ENCODE measurements around the gene CCDC117. TPM values are rescaled to one million over a fixed set of nuclear protein-coding genes. Genes with fewer than 3 reads are reported as not detected.
A peak's percentile ranks its signal among the peaks of the same experiment; 100 is the strongest.
"Not testable (repeated sequence)": the region's sequence is repeated elsewhere in the genome, so short reads cannot be mapped to it uniquely, and the experiment has no call there.

Gene CCDC117
- polyA plus RNA-seq, 2 donors = 4.8 to 7.5 TPM

GRCh38 chr22:28741785-28742561 is 30.5 kb upstream of the CCDC117 start, which contains the start of the genes CHEK2 and HSCB:
Gene CHEK2, minus strand, starts transcription at chr22:28741820. Its CDS starts 7,099 bp downstream, at chr22:28734721.
Gene HSCB, plus strand, starts transcription at chr22:28742039. Its CDS starts 57 bp downstream, at chr22:28742096.
- 0% methylated on average over 54 of the region's 54 CpGs for WGBS, 2 donors
- H3K9me3 ChIP-seq (ENCODE audit: control insufficient read depth in 2 of 2, insufficient read depth in 1 of 2, low read depth in 1 of 2, low read length in 1 of 2) = no peaks in the 10 kb centered on the region
- no peaks in the 10 kb centered on the region for H3K27me3 ChIP-seq (ENCODE audit: control insufficient read depth in 1 of 2, insufficient read depth in 2 of 2, low read length in 2 of 2)
- H3K4me3 ChIP-seq (ENCODE audit: low read depth in 1 of 2, low read length in 2 of 2) = peak within 1 kb of the TSS; percentile 73 to 76
- no peaks in the 10 kb centered on the region for H3K4me1 ChIP-seq (ENCODE audit: control insufficient read depth in 2 of 2, insufficient read depth in 2 of 2, low read length in 1 of 2)
- H3K27ac ChIP-seq (ENCODE audit: low read depth in 2 of 2, low read length in 1 of 2) = peak within 1 kb of the TSS; percentile 92 to 95
- H3K36me3 ChIP-seq (ENCODE audit: control insufficient read depth in 2 of 2, insufficient read depth in 2 of 2, low read length in 1 of 2) = peaks cover 3 to 5% of the 10 kb centered on the region in 2 donors

GRCh38 chr22:28742562-28742962 is 29.9 kb upstream of the CCDC117 start:
- Histone ChIP-seq H3K36me3 (ENCODE audit: control insufficient read depth in 2 of 2, insufficient read depth in 2 of 2, low read length in 1 of 2) (peaks cover 3 to 9% of the 10 kb centered on the region in 2 donors), H3K27ac (ENCODE audit: low read depth in 2 of 2, low read length in 1 of 2) (peak overlapping the region; percentile 92 to 95), H3K9me3 (ENCODE audit: control insufficient read depth in 2 of 2, insufficient read depth in 1 of 2, low read depth in 1 of 2, low read length in 1 of 2) (no peaks in the 10 kb centered on the region), H3K4me3 (ENCODE audit: low read depth in 1 of 2, low read length in 2 of 2) (peak overlapping the region; percentile 73 to 76), H3K27me3 (ENCODE audit: control insufficient read depth in 1 of 2, insufficient read depth in 2 of 2, low read length in 2 of 2) (no peaks in the 10 kb centered on the region), H3K4me1 (ENCODE audit: control insufficient read depth in 2 of 2, insufficient read depth in 2 of 2, low read length in 1 of 2) (no peaks in the 10 kb centered on the region)
- WGBS, 2 donors = 2% methylated on average over 10 of the region's 10 CpGs

- Histone ChIP-seq H3K27me3 (ENCODE audit: control insufficient read depth in 1 of 2, insufficient read depth in 2 of 2, low read length in 2 of 2) (no peaks in the 10 kb centered on the region), H3K27ac (ENCODE audit: low read depth in 2 of 2, low read length in 1 of 2) (no peak overlapping the region), H3K36me3 (ENCODE audit: control insufficient read depth in 2 of 2, insufficient read depth in 2 of 2, low read length in 1 of 2) (peaks cover 3 to 11% of the 10 kb centered on the region in 2 donors), H3K4me1 (ENCODE audit: control insufficient read depth in 2 of 2, insufficient read depth in 2 of 2, low read length in 1 of 2) (no peaks in the 10 kb centered on the region), H3K9me3 (ENCODE audit: control insufficient read depth in 2 of 2, insufficient read depth in 1 of 2, low read depth in 1 of 2, low read length in 1 of 2) (no peaks in the 10 kb centered on the region), H3K4me3 (ENCODE audit: low read depth in 1 of 2, low read length in 2 of 2) (no peak overlapping the region)
- 88 to 96% methylated on average over 3 of the region's 3 CpGs for WGBS, 2 donors
Observed at GRCh38 chr22:28743852-28744251, 28.6 kb upstream of the CCDC117 start.

GRCh38 chr22:28750471-28750881 is 22.0 kb upstream of the CCDC117 start:
- Histone ChIP-seq H3K4me3 (ENCODE audit: low read depth in 1 of 2, low read length in 2 of 2) (no peak overlapping the region), H3K36me3 (ENCODE audit: control insufficient read depth in 2 of 2, insufficient read depth in 2 of 2, low read length in 1 of 2) (peaks cover 3 to 9% of the 10 kb centered on the region in 2 donors), H3K27me3 (ENCODE audit: control insufficient read depth in 1 of 2, insufficient read depth in 2 of 2, low read length in 2 of 2) (no peaks in the 10 kb centered on the region), H3K9me3 (ENCODE audit: control insufficient read depth in 2 of 2, insufficient read depth in 1 of 2, low read depth in 1 of 2, low read length in 1 of 2) (no peaks in the 10 kb centered on the region), H3K27ac (ENCODE audit: low read depth in 2 of 2, low read length in 1 of 2) (no peak overlapping the region), H3K4me1 (ENCODE audit: control insufficient read depth in 2 of 2, insufficient read depth in 2 of 2, low read length in 1 of 2) (no peaks in the 10 kb centered on the region)
- WGBS, 2 donors = 74 to 82% methylated on average over 6 of the region's 6 CpGs

GRCh38 chr22:28754512-28754911 is 18.0 kb upstream of the CCDC117 start:
- not testable (repeated sequence) for H3K9me3 ChIP-seq (ENCODE audit: control insufficient read depth in 2 of 2, insufficient read depth in 1 of 2, low read depth in 1 of 2, low read length in 1 of 2); H3K4me3 ChIP-seq (ENCODE audit: low read depth in 1 of 2, low read length in 2 of 2); H3K27ac ChIP-seq (ENCODE audit: low read depth in 2 of 2, low read length in 1 of 2); H3K4me1 ChIP-seq (ENCODE audit: control insufficient read depth in 2 of 2, insufficient read depth in 2 of 2, low read length in 1 of 2); H3K27me3 ChIP-seq (ENCODE audit: control insufficient read depth in 1 of 2, insufficient read depth in 2 of 2, low read length in 2 of 2); H3K36me3 ChIP-seq (ENCODE audit: control insufficient read depth in 2 of 2, insufficient read depth in 2 of 2, low read length in 1 of 2)
- 98 to 99% methylated on average over 3 of the region's 3 CpGs for WGBS, 2 donors

GRCh38 chr22:28759861-28760560 is 12.5 kb upstream of the CCDC117 start:
- Histone ChIP-seq H3K36me3 (ENCODE audit: control insufficient read depth in 2 of 2, insufficient read depth in 2 of 2, low read length in 1 of 2) (no peaks in the 10 kb centered on the region), H3K9me3 (ENCODE audit: control insufficient read depth in 2 of 2, insufficient read depth in 1 of 2, low read depth in 1 of 2, low read length in 1 of 2) (no peaks in the 10 kb centered on the region), H3K27ac (ENCODE audit: low read depth in 2 of 2, low read length in 1 of 2) (no peak overlapping the region), H3K4me3 (ENCODE audit: low read depth in 1 of 2, low read length in 2 of 2) (no peak overlapping the region), H3K4me1 (ENCODE audit: control insufficient read depth in 2 of 2, insufficient read depth in 2 of 2, low read length in 1 of 2) (no peaks in the 10 kb centered on the region), H3K27me3 (ENCODE audit: control insufficient read depth in 1 of 2, insufficient read depth in 2 of 2, low read length in 2 of 2) (no peaks in the 10 kb centered on the region)
- WGBS, 2 donors = 52 to 66% methylated on average over 3 of the region's 3 CpGs

- Histone ChIP-seq H3K9me3 (ENCODE audit: control insufficient read depth in 2 of 2, insufficient read depth in 1 of 2, low read depth in 1 of 2, low read length in 1 of 2) (no peaks in the 10 kb centered on the region), H3K4me3 (ENCODE audit: low read depth in 1 of 2, low read length in 2 of 2) (no peak overlapping the region), H3K27ac (ENCODE audit: low read depth in 2 of 2, low read length in 1 of 2) (no peak overlapping the region), H3K4me1 (ENCODE audit: control insufficient read depth in 2 of 2, insufficient read depth in 2 of 2, low read length in 1 of 2) (no peaks in the 10 kb centered on the region), H3K36me3 (ENCODE audit: control insufficient read depth in 2 of 2, insufficient read depth in 2 of 2, low read length in 1 of 2) (no peaks in the 10 kb centered on the region), H3K27me3 (ENCODE audit: control insufficient read depth in 1 of 2, insufficient read depth in 2 of 2, low read length in 2 of 2) (no peaks in the 10 kb centered on the region)
- WGBS, 2 donors = 94 to 98% methylated on average over 10 of the region's 10 CpGs
Observed at GRCh38 chr22:28761449-28761755, 11.1 kb upstream of the CCDC117 start.

- not testable (repeated sequence) for H3K27ac ChIP-seq (ENCODE audit: low read depth in 2 of 2, low read length in 1 of 2); H3K9me3 ChIP-seq (ENCODE audit: control insufficient read depth in 2 of 2, insufficient read depth in 1 of 2, low read depth in 1 of 2, low read length in 1 of 2); H3K27me3 ChIP-seq (ENCODE audit: control insufficient read depth in 1 of 2, insufficient read depth in 2 of 2, low read length in 2 of 2); H3K4me3 ChIP-seq (ENCODE audit: low read depth in 1 of 2, low read length in 2 of 2); H3K4me1 ChIP-seq (ENCODE audit: control insufficient read depth in 2 of 2, insufficient read depth in 2 of 2, low read length in 1 of 2); H3K36me3 ChIP-seq (ENCODE audit: control insufficient read depth in 2 of 2, insufficient read depth in 2 of 2, low read length in 1 of 2)
- 92 to 96% methylated on average over 4 of the region's 4 CpGs for WGBS, 2 donors
Observed at GRCh38 chr22:28762000-28762399, 10.5 kb upstream of the CCDC117 start.

- Histone ChIP-seq H3K4me3 (ENCODE audit: low read depth in 1 of 2, low read length in 2 of 2) (no peak overlapping the region), H3K27ac (ENCODE audit: low read depth in 2 of 2, low read length in 1 of 2) (no peak overlapping the region), H3K36me3 (ENCODE audit: control insufficient read depth in 2 of 2, insufficient read depth in 2 of 2, low read length in 1 of 2) (no peaks in the 10 kb centered on the region), H3K9me3 (ENCODE audit: control insufficient read depth in 2 of 2, insufficient read depth in 1 of 2, low read depth in 1 of 2, low read length in 1 of 2) (no peaks in the 10 kb centered on the region), H3K4me1 (ENCODE audit: control insufficient read depth in 2 of 2, insufficient read depth in 2 of 2, low read length in 1 of 2) (no peaks in the 10 kb centered on the region), H3K27me3 (ENCODE audit: control insufficient read depth in 1 of 2, insufficient read depth in 2 of 2, low read length in 2 of 2) (no peaks in the 10 kb centered on the region)
- 94 to 97% methylated on average over 3 of the region's 3 CpGs for WGBS, 2 donors
Observed at GRCh38 chr22:28766628-28767027, 5.9 kb upstream of the CCDC117 start.

Measured in esophagus (tissue), 2 donors.